NB4 (cell line): Measurements from ENCODE around the gene AQP4.

ENCODE experiments used
- CTCF ChIP-seq: IDR thresholded peaks from one replicate; pipeline ENCODE4 v1.5.1; 2012; ENCODE audit warnings: low read depth, low read length
- MYC ChIP-seq: IDR thresholded peaks from 2 replicates; pipeline ENCODE4 v1.6.1; 2011; ENCODE audit warnings: low read depth, low read length
- POLR2A ChIP-seq: IDR thresholded peaks from 2 replicates; pipeline ENCODE4 v1.6.1; 2011; ENCODE audit warnings: mild to moderate bottlenecking; ENCODE audit not compliant: insufficient read length; ENCODE audit errors: extremely low read depth

- no peak for TF ChIP-seq POLR2A
- no peak for TF ChIP-seq CTCF
- no peak for TF ChIP-seq MYC
Measured at GRCh38 chr18:26819046-26819445, 46.5 kb downstream of the AQP4 start.
